ENCODE data around the gene GEMIN4.

GEMIN4 gene

GRCh38 chr17:732902-733720, 19.0 kb downstream of the GEMIN4 start (continued):
- no peak for TF ChIP-seq ZNF518A (tag by site-specific recombination; conservative IDR thresholded peaks at IDR 0.05; ENCODE audit: low read depth)
- no peak for TF ChIP-seq REPIN1 (tag by site-specific recombination; IDR thresholded peaks at IDR 0.05; ENCODE audit: low read depth)
- 0 out of 2 replicates have a peak, but pooled peaks have one; percentile 14 for TF ChIP-seq HIC1 (tag by site-specific recombination; IDR thresholded peaks at IDR 0.05)
- peak; percentile 43 for TF ChIP-seq ZNF513 (tag by site-specific recombination; IDR thresholded peaks at IDR 0.05)
- peak; percentile 47; the same call in 1 of the 2 replicates for TF ChIP-seq ZEB2 (tag by site-specific recombination; IDR thresholded peaks at IDR 0.05)

- peak within 1 kb of the TSS; percentile 67 for H3K4me3 ChIP-seq (ENCODE audit: low read depth, low read length)
- H3K27ac ChIP-seq (ENCODE audit: extremely low read depth, low read depth, low read length), result peak within 1 kb of the TSS; percentile 94
- ChIA-PET POLR2A (interaction anchor here (1.3 kb wide), 1 partner anchor 10 kb away, joined by 3 read pairs; no protein-coding TSS in a partner anchor), CTCF (no interaction called here)
- no peaks in the 10 kb centered on the region for H3K9me3 ChIP-seq (ENCODE audit: control insufficient read depth, insufficient read depth, low read depth, low read length)
- peaks cover 30 to 33% of the 10 kb centered on the region in 2 experiments for H3K36me3 ChIP-seq (ENCODE audit: control insufficient read depth in 2 of 2, insufficient read depth in 1 of 2, low read length in 2 of 2)
- H3K4me1 ChIP-seq (ENCODE audit: control insufficient read depth, insufficient read depth, low read length), result no peaks in the 10 kb centered on the region; the same call in 1 of the 2 replicates
- TF ChIP-seq ELK4 (IDR thresholded peaks at IDR 0.05; ENCODE audit: borderline replicate concordance, low read depth, low read length) (no peak), CTCF (tag by site-specific recombination; IDR thresholded peaks at IDR 0.05) (no peak), ZNF629 (tag by site-specific recombination; IDR thresholded peaks at IDR 0.05) (0 out of 2 replicates have a peak, but pooled peaks have one; percentile 30), ZNF513 (tag by site-specific recombination; IDR thresholded peaks at IDR 0.05) (no peak), ZNF843 (tag by site-specific recombination; IDR thresholded peaks at IDR 0.05) (no peak), PRDM1 (tag by site-specific recombination; IDR thresholded peaks at IDR 0.05) (no peak), GLIS2 (tag by site-specific recombination; IDR thresholded peaks at IDR 0.05) (no peak), ZNF341 (tag by site-specific recombination; IDR thresholded peaks at IDR 0.05; ENCODE audit: low read depth) (peak; percentile 93), ZBTB48 (tag by site-specific recombination; IDR thresholded peaks at IDR 0.05) (no peak), ZNF350 (tag by site-specific recombination; IDR thresholded peaks at IDR 0.05) (no peak), ZNF292 (tag by site-specific recombination; IDR thresholded peaks at IDR 0.05; ENCODE audit: borderline replicate concordance, low read depth) (no peak), ZNF157 (tag by site-specific recombination; IDR thresholded peaks at IDR 0.05) (no peak), ZNF311 (tag by site-specific recombination; IDR thresholded peaks at IDR 0.05; ENCODE audit: borderline replicate concordance) (no peak), ZNF701 (tag by site-specific recombination; IDR thresholded peaks at IDR 0.05) (no peak)
These were observed 19.8 kb downstream of the GEMIN4 start, which contains the start of gene TLCD3A for GRCh38 chr17:732067-732901. TSS of gene TLCD3A (plus strand) at chr17:732596. CDS start at chr17:732648, 52 bp downstream.
